ENCODE data around the gene CDC34. TPM values are rescaled to one million over a fixed set of nuclear protein-coding genes. Genes with fewer than 3 reads are reported as not detected.

The CDC34 gene
- total and polyA plus RNA-seq, 2 of the 8 experiments (the other 6 are each of a cell fraction or from before 2014, with no cell fraction given) = 95.9 to 129 TPM

DNA sequence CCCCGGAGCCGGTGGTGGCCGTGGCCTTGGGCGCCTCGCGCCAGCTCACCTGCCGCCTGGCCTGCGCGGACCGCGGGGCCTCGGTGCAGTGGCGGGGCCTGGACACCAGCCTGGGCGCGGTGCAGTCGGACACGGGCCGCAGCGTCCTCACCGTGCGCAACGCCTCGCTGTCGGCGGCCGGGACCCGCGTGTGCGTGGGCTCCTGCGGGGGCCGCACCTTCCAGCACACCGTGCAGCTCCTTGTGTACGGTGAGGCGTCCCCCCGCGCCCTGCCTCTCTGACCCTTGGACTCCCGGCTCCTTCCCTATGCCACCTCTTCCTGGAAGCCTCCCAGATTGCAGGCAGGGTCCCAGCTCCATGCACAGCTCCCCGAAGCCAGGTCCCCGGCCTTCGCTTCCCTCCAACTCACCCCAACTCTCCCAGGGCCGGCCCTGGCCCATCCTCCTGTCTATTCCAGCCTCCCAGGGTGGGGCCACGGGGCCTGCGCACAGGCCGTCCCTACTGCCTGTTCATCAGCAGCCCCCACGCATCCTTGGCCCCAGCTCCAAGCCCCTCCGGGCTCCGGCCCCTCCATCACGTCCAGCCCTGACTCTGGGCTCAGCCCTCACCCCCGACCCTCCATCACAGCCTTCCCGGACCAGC lies 33.6 kb upstream of the CDC34 start:
- peak overlapping the region; percentile 68 for H4K8ac ChIP-seq (ENCODE audit: extremely low read depth, insufficient read depth, low read length)
- H2AFZ ChIP-seq (ENCODE audit: low read length) = no peak overlapping the region; the same call in 1 of the 2 replicates
- H3K27ac ChIP-seq (ENCODE audit: low read depth, low read length) = no peak overlapping the region
- H2BK5ac ChIP-seq (ENCODE audit: low read depth, low read length) = no peak overlapping the region
- no peak overlapping the region for H2BK20ac ChIP-seq (ENCODE audit: low read length)
- 6% methylated on average over 15 of the region's 50 CpGs; no CpG with 5 or more reads in 1 of the 2 experiments for WGBS, 2 experiments (ENCODE audit: extremely low coverage in 1 of 2, insufficient coverage in 1 of 2, insufficient read length in 1 of 2, insufficient replicate concordance in 2 of 2, low coverage in 1 of 2, low lambda C conversion rate in 2 of 2, missing lambda C conversion rate in 1 of 2)
- H3K4me2 ChIP-seq (ENCODE audit: insufficient read depth in 1 of 2, low read depth in 2 of 2, low read length in 2 of 2) = peak overlapping the region; percentile 80 to 98
- H3K23ac ChIP-seq (ENCODE audit: insufficient read length) = no peak overlapping the region
- ChIA-PET CTCF (ENCODE audit: partially characterized antibody) (interaction anchor here (0.6 to 1.5 kb wide), 6 partner anchors 9 to 208 kb away, joined by 3 to 15 read pairs (median 4); partner anchors contain the start of gene TPGS1), POLR2A (ENCODE audit: partially characterized antibody) (interaction anchor here (0.6 to 2.8 kb wide), 10 partner anchors 8 to 101 kb away, joined by 3 to 8 read pairs (median 4); partner anchors contain the start of gene CDC34)
- no peak overlapping the region for H3K56ac ChIP-seq (replicated peaks; ENCODE audit: insufficient read length, low read depth, low read length)
- peak in 1 of 2 experiments; percentile 63 for DNase-seq (ENCODE audit: low read depth in 1 of 2, low spot score in 2 of 2)
- peak overlapping the region; percentile 68; the same call in 1 of the 2 replicates for H2BK12ac ChIP-seq (ENCODE audit: low read depth, low read length)
- H3K79me2 ChIP-seq (ENCODE audit: control insufficient read depth in 1 of 2, insufficient read depth in 2 of 2, low read length in 2 of 2) = no peaks in the 10 kb centered on the region
- no peak overlapping the region for H3K9ac ChIP-seq (replicated peaks in 1 of 4; ENCODE audit: extremely low read depth in 1 of 4, low read depth in 3 of 4, low read length in 3 of 4)
- H3K4me3 ChIP-seq (ENCODE audit: extremely low read depth in 1 of 4, insufficient read depth in 2 of 4, low read depth in 3 of 4, low read length in 4 of 4) = peak overlapping the region; percentile 31 to 74 (median 50)
- H3K4me1 ChIP-seq (replicated peaks in 1 of 4; ENCODE audit: control insufficient read depth in 3 of 4, insufficient read depth in 4 of 4, low read length in 3 of 4) = peaks cover 0 to 13% (median 8%) of the 10 kb centered on the region in 4 experiments; a peak in 5 of 7 replicates
- no peak overlapping the region for H4K91ac ChIP-seq (replicated peaks; ENCODE audit: insufficient read length, low read length)
- no peak overlapping the region for H3K14ac ChIP-seq (ENCODE audit: insufficient read length)
- no peak overlapping the region for H2BK120ac ChIP-seq (replicated peaks; ENCODE audit: low read depth, low read length)
- peak overlapping the region; percentile 60 for H3K18ac ChIP-seq (ENCODE audit: extremely low read depth, low read length)
- H3K4ac ChIP-seq (replicated peaks; ENCODE audit: insufficient read length, low read depth, low read length) = no peak overlapping the region
- H3K36me3 ChIP-seq (ENCODE audit: control insufficient read depth in 2 of 4, insufficient read depth in 4 of 4, low read length in 3 of 4) = peaks cover 0 to 3% (median 0%) of the 10 kb centered on the region in 4 experiments; a peak in 1 of 8 replicates
- TF ChIP-seq POLR2A (IDR thresholded peaks at IDR 0.05; ENCODE audit: control extremely low read depth in 1 of 2, low read depth in 2 of 2, low read length in 2 of 2) (no peak), EZH2 (IDR thresholded peaks at IDR 0.05; ENCODE audit: low read depth, low read length, severe bottlenecking) (peak; percentile 77), TBP (IDR thresholded peaks at IDR 0.05; ENCODE audit: low read depth, low read length) (peak; percentile 3; the same call in 1 of the 2 replicates), ASH2L (IDR thresholded peaks at IDR 0.05; ENCODE audit: low read length) (peak; percentile 29), PHF8 (conservative IDR thresholded peaks at IDR 0.05; ENCODE audit: low read depth, low read length) (0 out of 2 replicates have a peak, but pooled peaks have one; percentile 28), SUZ12 (IDR thresholded peaks at IDR 0.05; ENCODE audit: low read length) (peak; percentile 60; the same call in 1 of the 2 replicates), KDM4A (IDR thresholded peaks at IDR 0.05; ENCODE audit: low read depth, low read length, severe bottlenecking) (peak; percentile 73), KDM5A (IDR thresholded peaks at IDR 0.05; ENCODE audit: low read length) (no peak)
- TF ChIP-seq, protein P1, sequence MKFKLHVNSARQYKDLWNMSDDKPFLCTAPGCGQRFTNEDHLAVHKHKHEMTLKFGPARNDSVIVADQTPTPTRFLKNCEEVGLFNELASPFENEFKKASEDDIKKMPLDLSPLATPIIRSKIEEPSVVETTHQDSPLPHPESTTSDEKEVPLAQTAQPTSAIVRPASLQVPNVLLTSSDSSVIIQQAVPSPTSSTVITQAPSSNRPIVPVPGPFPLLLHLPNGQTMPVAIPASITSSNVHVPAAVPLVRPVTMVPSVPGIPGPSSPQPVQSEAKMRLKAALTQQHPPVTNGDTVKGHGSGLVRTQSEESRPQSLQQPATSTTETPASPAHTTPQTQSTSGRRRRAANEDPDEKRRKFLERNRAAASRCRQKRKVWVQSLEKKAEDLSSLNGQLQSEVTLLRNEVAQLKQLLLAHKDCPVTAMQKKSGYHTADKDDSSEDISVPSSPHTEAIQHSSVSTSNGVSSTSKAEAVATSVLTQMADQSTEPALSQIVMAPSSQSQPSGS (IDR thresholded peaks at IDR 0.05; ENCODE audit: low read length) = no peak
- H3K27me3 ChIP-seq (replicated peaks in 1 of 4; ENCODE audit: control insufficient read depth in 3 of 4, extremely low read depth in 1 of 4, insufficient read depth in 3 of 4, low read length in 3 of 4) = peaks cover 19 to 26% (median 22%) of the 10 kb centered on the region in 4 experiments
- peak overlapping the region; percentile 29; the same call in 1 of the 2 replicates for H2BK15ac ChIP-seq (ENCODE audit: low read length)
- H4K20me1 ChIP-seq (replicated peaks in 1 of 2; ENCODE audit: control insufficient read depth in 1 of 2, insufficient read depth in 2 of 2, low read length in 2 of 2) = peaks cover 0 to 7% of the 10 kb centered on the region in 2 experiments
- H4K5ac ChIP-seq (ENCODE audit: insufficient read length, low read depth, low read length) = no peak overlapping the region
- FAIRE-seq = no peak
- no peaks in the 10 kb centered on the region for H3K9me3 ChIP-seq (ENCODE audit: insufficient read depth in 2 of 2, low read depth in 1 of 2, low read length in 1 of 2)
- no peaks in the 10 kb centered on the region for H3K79me1 ChIP-seq (ENCODE audit: low read depth, low read length)
- H2AK5ac ChIP-seq (ENCODE audit: low read depth, low read length) = no peak overlapping the region
- H3K23me2 ChIP-seq (ENCODE audit: low read depth, low read length) = peaks cover 10% of the 10 kb centered on the region; the same call in 1 of the 2 replicates

Measured in H1 (cell line).